Epidermal melanocyte (primary cell): Measurements from ENCODE around the gene HS6ST2.
"Not testable (repeated sequence)": the region's sequence is repeated elsewhere in the genome, so short reads cannot be mapped to it uniquely, and the experiment has no call there.

Source experiments
- DNase-seq: peaks from one replicate; pipeline ENCODE4 v3.0.0; 2011; ENCODE audit warnings: low spot score; ENCODE audit not compliant: insufficient read length

Gene HS6ST2

DNA sequence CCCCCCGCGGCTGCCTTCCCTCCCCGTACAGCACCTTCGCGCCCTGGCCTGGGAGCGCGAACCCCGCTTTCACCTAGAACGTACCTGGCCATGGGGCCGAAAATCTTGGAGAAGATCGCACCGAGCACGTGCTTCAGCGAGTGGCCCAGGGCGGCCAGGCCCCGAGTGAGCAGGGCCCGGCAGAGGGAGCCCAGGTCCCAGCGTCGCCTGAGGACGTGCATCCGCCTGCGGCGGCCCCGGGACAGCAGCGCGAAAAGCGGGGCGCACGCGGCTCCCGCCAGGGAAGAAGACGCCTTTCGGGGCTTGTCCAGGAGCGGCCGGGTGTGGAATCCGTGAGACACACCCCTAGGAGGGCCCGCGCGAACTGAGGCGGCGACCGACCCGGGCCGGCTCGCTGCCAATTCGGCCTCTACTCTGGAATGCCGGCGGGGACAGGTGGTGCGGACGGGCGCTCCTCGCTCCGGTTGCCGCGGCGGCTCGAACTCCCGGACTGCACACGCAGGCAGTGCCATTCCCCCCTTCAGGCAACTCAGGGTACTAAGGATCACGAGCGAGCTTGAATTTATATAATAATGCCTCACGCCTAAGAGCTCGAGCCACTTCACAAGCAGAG is at the start of gene HS6ST2:
TSS of gene HS6ST2 (minus strand) at position 539 of the 613 bp plus-strand sequence.
- no peak for DNase-seq

DNA sequence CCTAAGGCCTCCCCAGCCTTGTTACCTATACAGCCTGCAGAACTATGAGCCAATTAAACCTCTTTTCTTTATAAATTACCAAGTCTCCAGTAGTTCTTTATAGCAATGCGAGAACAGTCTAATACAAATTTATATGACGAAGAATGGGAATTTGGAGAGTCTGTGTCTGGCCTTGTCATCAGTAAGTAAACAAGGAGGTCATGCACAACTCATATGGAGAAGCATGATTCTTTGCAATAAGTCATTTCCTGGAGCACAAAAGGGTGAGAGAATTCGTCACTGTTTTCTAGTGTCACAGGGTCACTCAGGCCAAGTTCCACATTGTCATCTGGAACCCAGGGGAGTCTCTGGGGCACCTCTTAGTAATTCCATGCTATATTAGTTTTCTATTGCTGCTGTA is 49.0 kb upstream of the HS6ST2 start:
- no peak for DNase-seq

GRCh38 chrX:133005616-133006015 is 47.2 kb upstream of the HS6ST2 start:
- no peak for DNase-seq

- no peak for DNase-seq
Measured at GRCh38 chrX:133005042-133005441, 46.6 kb upstream of the HS6ST2 start.

- DNase-seq: no peak
Measured at GRCh38 chrX:132999209-132999608, 40.8 kb upstream of the HS6ST2 start.

DNA sequence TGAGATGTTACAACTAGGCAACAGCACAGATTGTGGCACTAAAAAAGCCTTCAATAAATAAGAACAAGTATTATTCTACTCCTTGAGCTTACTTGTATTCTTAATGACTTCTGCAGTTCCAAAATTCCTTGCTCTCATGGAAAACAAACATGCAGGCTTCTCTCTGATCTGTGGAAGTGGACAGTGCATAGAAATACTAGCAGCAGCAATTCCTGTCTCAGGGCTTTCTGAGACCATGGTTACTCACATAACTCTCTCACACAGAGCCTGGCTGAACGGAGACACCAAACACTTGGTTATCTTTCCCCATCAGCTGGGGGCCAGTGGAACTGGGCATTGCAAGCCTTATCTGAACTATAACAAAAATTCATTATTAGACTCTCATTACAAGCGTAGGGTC is 32.4 kb upstream of the HS6ST2 start:
- no peak for DNase-seq

- no peak for DNase-seq
Measured at GRCh38 chrX:132986556-132986955, 28.1 kb upstream of the HS6ST2 start.

- no peak for DNase-seq
Measured at GRCh38 chrX:132984058-132984650, 25.7 kb upstream of the HS6ST2 start.

- DNase-seq: no peak
Measured at GRCh38 chrX:132983496-132983895, 25.1 kb upstream of the HS6ST2 start.

DNA sequence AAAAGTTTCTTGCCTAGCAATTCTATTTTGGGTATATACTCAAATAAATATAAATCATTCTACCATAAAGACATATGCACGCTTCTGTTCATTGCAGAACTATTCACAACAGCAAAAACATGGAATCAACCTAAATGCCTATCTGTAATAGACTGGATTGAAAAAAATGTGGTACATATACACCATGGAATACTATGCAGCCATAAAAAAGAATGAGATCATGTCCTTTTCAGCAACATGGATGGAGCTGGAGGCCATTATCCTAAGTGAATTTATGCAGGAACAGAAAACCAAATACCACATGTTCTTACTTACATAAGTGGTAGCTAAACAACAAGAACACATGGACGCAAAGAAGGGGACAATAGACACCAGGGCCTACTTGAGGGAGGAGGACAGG is 21.6 kb upstream of the HS6ST2 start:
- not testable (repeated sequence) for DNase-seq

DNA sequence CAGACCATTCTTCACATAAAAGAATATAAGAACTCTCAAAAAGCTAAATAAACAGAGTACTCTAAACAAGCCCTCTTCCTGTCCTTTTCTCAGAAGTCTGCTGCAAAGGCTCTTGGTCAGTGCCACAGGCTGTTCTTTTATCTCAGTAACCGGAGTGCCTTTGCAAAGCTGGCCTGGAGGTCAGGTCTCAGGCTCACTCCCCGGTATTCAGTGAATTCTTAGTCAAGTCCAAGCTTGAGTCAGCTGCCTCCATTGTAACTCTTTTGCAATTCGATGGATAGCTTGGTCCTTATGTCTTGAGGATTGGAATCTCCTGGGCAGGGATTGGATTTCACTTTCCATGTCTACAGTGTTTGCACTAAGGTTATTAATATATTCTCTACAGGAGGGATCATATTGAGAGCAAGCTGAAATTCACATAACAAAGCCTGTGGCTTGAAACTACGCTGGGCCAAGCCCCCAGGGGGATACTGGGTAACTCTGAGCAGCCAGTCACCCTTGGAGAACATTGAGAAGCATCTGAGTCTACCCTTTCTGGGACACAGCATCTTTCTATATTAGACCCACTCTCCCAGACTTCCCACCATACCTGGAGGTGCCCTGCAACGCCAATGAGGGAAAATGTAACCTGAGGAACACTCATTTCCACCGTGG is 10.0 kb upstream of the HS6ST2 start:
- no peak for DNase-seq

DNA sequence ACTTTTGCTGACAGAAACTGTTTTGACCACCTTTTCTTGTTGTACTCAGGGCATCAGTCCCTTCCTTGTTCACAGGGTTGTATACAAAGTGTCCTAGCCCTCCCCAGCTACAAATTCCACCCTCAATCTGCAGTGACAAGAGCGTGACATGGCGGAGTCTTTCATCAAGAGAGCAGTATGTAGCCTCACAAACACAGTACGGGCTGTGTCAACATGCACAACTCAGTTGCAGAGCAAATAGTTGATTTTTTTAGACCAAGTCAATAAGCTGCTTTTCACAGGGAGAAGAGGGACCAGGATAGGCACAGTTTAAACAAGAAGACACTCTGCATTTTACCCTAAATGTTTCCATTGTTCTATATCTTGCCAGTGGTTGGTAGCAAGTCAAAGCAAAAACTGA is 8.6 kb upstream of the HS6ST2 start:
- DNase-seq: no peak

DNA sequence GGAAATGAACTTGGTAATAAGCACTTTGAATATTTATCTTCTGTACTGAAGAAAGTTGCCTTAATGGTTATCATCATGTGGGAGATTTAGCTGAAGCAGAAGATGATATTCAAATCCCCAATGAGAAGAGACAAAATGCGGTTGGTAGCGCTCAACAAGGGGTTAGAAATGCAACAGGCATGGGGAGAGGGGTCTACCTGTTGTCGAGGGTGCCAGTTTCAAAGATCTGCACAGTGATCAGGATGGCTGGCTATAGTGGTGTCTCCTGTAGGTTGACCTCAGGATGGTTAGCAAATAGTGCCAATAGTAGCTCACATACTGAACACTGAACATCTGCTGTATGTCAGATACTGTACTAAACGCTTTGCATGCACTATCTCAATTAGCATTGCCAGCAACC is 7.0 kb upstream of the HS6ST2 start:
- no peak for DNase-seq

DNA sequence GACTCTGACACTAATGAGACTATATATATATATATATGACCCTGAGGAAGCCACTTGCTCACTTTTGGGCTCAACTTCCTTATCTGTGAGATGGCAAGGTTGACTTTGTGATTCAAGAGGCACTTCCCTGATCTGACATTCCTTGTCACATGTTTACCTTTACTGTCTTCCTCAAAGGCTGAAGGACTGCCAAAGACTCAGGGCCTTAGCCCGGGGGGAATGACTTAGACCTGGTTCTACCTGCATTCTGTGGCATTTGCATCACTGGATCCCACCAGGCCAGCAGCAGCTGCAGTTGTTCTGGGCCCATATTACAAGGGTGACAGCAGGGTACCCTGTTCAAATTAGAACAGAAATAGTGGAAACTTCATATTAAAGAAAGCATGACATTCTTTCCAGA is 3.1 kb upstream of the HS6ST2 start:
- DNase-seq: no peak

- DNase-seq: no peak
Measured at GRCh38 chrX:132957211-132958090, 978 bp downstream of the HS6ST2 start.

- DNase-seq: no peak
Measured at GRCh38 chrX:132956421-132957210, 1.8 kb downstream of the HS6ST2 start.

DNA sequence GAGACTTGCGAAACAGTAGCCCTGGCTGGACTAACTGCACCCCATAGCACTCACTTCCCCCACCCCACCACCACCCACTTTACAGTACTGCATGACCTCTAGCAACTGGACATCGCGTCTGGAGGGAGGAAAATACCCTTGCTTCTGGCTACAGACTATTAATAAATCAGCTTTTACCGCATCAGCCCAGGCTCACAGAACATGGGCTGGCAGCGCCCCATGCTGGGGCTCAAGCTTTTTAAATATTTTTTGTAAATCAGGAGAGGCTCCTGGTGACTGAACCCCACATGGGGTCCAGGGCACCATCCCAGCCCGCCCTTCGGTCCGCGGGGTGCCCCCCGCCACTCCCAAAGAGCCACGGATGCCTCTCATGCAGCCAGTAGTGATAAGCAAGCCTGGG is 2.7 kb downstream of the HS6ST2 start:
- no peak for DNase-seq

GRCh38 chrX:132954323-132954722 is 4.1 kb downstream of the HS6ST2 start:
- DNase-seq: no peak

DNA sequence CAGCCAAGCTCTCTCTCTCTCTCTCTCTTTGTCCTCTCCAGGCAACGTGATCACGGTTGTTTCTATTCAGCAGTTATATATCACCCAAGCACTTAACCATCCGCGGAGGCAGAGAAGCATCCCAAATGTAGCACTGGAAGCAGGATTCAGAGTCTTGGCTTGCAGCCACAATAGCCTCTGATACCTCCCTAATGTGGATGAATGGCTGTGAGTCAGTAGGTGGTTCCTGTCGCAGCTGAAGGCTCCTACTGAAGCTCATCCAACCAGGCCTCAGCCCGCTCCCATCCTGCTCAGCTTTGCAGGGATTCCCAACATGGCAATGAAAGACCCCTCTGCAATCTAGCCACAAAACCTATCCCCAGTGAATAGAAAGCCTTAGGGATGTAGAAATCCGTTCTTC is 5.1 kb downstream of the HS6ST2 start:
- no peak for DNase-seq

DNA sequence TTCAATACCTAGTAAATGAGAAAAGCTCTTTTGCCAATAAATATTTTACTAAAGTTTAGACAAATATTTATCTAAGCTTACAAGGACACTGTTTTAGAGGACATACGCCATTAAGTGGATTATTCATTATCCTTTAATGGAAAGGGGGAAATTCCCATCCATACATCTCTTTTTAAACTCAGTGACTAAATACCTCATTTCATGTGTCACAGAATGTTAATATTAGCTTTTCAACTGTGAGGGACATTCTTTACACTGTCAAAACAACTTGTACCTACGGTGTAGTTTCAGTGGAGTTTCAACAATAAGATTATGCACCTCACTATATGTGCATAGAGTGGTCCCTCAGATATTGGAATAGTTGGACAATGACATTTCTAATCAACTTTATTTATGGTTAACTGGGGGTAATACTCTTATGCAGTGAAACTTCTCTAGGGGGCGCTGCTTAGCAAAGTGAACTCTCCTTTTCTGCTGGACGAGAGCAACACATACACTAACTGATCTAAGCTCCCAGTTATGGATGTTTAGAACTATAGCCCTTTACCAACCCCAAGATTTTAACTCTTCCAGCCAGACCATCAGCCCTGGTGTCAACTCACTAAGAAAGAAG is 9.7 kb downstream of the HS6ST2 start:
- no peak for DNase-seq
